Neuron (in vitro differentiated cells): ENCODE results near the gene DCAF6.

Experiments used
- H2AFZ ChIP-seq: one replicate; pipeline ENCODE4 v1.6.1; 2013; ENCODE audit warnings: low read depth, mild to moderate bottlenecking, inconsistent platforms, low read length, moderate library complexity
- H3K27me3 ChIP-seq: one replicate; pipeline ENCODE4 v1.6.1; 2013; ENCODE audit warnings: low read length; ENCODE audit not compliant: insufficient read depth
- H3K36me3 ChIP-seq: one replicate; pipeline ENCODE4 v1.6.1; 2013; ENCODE audit warnings: low read length; ENCODE audit not compliant: insufficient read depth
- H3K4me1 ChIP-seq: one replicate; pipeline ENCODE4 v1.6.1; 2013; ENCODE audit warnings: low read length; ENCODE audit not compliant: insufficient read depth
- H3K4me3 ChIP-seq: 2 replicates; pipeline ENCODE4 v1.5.1; 2013; ENCODE audit warnings: mild to moderate bottlenecking, low read length, moderate library complexity
- H3K9me3 ChIP-seq: one replicate; pipeline ENCODE4 v1.6.1; 2013; ENCODE audit warnings: low read length

The DCAF6 gene

DNA sequence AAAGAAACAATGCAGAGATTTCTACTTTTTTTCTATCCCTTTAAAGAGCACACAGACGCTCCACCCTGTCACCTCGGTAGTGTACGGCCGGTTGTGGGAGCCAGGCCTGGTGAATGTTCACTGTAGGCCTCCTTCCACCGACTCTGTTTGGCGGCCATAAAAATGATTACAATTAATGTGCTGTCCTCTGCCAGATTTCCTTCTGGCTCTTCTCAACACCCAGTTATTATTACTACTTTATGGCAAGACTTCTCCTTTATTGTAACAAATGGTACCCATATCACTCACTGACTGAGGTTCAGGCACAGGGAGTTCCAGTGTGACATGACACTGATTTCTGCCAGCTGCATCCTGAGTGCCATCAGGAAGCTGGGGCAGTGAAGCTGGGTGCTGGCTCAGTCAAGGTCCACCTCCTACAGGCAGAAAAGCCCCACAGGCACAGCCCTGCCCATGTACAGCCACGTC is 162.9 kb downstream of the DCAF6 start:
- H3K4me3 ChIP-seq, result no peak overlapping the region
- no peaks in the 10 kb centered on the region for H3K4me1 ChIP-seq
- peaks cover 75% of the 10 kb centered on the region for H3K36me3 ChIP-seq
- no peak overlapping the region for H2AFZ ChIP-seq
- H3K9me3 ChIP-seq, result peaks cover 4% of the 10 kb centered on the region
- no peaks in the 10 kb centered on the region for H3K27me3 ChIP-seq

- Histone ChIP-seq H3K27me3 (no peaks in the 10 kb centered on the region), H3K9me3 (peaks cover 6% of the 10 kb centered on the region), H2AFZ (no peak overlapping the region), H3K4me1 (no peaks in the 10 kb centered on the region), H3K4me3 (no peak overlapping the region), H3K36me3 (peaks cover 76% of the 10 kb centered on the region)
Observed at GRCh38 chr1:168100315-168101002, 164.0 kb downstream of the DCAF6 start.

DNA sequence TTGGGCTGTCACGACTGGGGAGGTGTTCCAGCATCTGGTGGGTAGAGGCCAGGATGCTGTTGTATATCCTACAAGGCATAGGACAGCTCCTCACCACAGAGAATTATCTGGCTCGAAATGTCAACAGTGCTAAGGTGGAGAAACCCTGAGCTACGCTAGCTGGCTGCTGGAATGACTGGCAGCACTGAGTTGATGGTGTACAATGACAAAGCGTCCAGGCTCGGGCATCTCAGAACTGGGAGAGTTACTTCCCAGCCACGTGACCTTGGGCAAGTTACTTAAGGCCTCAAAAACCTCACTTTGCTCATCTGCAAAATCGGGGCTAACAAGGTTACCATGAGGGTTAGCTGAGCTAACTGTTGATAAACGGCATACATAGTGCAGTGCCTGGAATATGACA is 164.9 kb downstream of the DCAF6 start:
- Histone ChIP-seq H3K36me3 (peaks cover 69% of the 10 kb centered on the region), H2AFZ (no peak overlapping the region), H3K27me3 (no peaks in the 10 kb centered on the region), H3K4me3 (no peak overlapping the region), H3K4me1 (no peaks in the 10 kb centered on the region), H3K9me3 (peaks cover 6% of the 10 kb centered on the region)

- Histone ChIP-seq H3K27me3 (no peaks in the 10 kb centered on the region), H3K4me3 (no peak overlapping the region), H3K36me3 (peaks cover 58% of the 10 kb centered on the region), H3K9me3 (peaks cover 3% of the 10 kb centered on the region), H2AFZ (no peak overlapping the region), H3K4me1 (no peaks in the 10 kb centered on the region)
Observed at GRCh38 chr1:168102487-168102886, 166.0 kb downstream of the DCAF6 start.

DNA sequence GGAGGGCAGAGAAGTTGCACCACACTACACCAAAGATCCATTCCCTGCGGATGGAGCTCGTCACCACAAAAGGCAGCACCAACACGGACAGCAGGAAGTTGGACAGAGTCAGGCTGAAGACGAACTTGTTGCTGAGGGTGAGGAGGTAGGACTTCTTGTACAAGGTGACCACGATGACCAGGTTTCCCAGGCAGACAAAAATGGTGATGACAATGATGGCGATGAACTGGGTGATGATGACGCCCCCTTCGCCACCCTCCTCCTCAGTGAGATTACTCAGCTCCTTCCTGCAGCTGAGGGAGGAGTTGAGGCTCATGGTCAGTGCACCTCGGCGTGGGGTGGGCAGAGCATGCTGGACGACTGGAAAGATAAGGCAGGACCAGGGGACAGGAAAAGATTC is 168.1 kb downstream of the DCAF6 start:
- Histone ChIP-seq H3K9me3 (peaks cover 4% of the 10 kb centered on the region), H3K27me3 (no peaks in the 10 kb centered on the region), H3K36me3 (peaks cover 43% of the 10 kb centered on the region), H3K4me1 (no peaks in the 10 kb centered on the region), H2AFZ (no peak overlapping the region), H3K4me3 (no peak overlapping the region)

- no peak overlapping the region for H2AFZ ChIP-seq
- peaks cover 38% of the 10 kb centered on the region for H3K36me3 ChIP-seq
- H3K9me3 ChIP-seq, result peaks cover 4% of the 10 kb centered on the region
- H3K4me1 ChIP-seq, result no peaks in the 10 kb centered on the region
- no peak overlapping the region for H3K4me3 ChIP-seq
- no peaks in the 10 kb centered on the region for H3K27me3 ChIP-seq
Observed at GRCh38 chr1:168105846-168106245, 169.4 kb downstream of the DCAF6 start.

GRCh38 chr1:168106274-168106673 is 169.8 kb downstream of the DCAF6 start:
- H3K27me3 ChIP-seq, result no peaks in the 10 kb centered on the region
- peaks cover 6% of the 10 kb centered on the region for H3K9me3 ChIP-seq
- no peak overlapping the region for H2AFZ ChIP-seq
- no peaks in the 10 kb centered on the region for H3K4me1 ChIP-seq
- H3K4me3 ChIP-seq, result no peak overlapping the region
- H3K36me3 ChIP-seq, result peaks cover 39% of the 10 kb centered on the region

DNA sequence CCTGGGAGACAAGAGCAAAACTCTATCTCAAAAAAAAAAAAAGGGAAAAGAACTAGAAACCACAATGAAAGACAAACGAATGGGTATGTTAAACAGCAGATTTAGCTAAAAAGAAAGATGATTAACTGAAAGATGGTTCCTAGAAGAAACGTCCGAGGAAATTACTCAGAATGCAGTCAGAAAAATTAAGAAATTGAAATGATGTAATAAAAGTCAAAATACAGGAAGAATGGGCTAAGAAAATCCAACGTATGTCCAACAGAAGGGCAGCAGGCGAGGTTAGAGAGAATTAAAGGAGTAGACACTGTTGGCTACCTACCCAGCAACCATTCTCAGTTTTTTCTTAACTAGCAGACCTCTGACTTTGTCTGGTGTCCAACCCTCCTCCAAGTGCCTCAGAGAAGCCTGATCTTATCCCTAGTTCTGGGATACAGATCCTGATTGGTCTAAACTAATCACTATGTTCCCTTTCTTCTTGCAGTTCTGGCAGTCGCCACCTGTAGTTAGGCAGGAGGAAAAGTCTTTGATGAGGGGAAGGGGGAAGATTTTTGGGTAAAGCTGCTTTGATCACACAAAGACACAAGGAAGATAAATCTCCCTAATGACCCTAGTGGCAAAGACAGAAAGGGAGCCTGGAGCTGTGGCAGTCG is 174.5 kb downstream of the DCAF6 start:
- H3K4me3 ChIP-seq, result no peak overlapping the region

GRCh38 chr1:168112673-168113305 is 176.3 kb downstream of the DCAF6 start:
- H3K9me3 ChIP-seq, result peaks cover 14% of the 10 kb centered on the region
- no peaks in the 10 kb centered on the region for H3K4me1 ChIP-seq
- no peaks in the 10 kb centered on the region for H3K27me3 ChIP-seq
- H3K4me3 ChIP-seq, result no peak overlapping the region
- no peak overlapping the region for H2AFZ ChIP-seq
- peaks cover 36% of the 10 kb centered on the region for H3K36me3 ChIP-seq

More for the DNA sequence above, 174.5 kb downstream of the DCAF6 start:
- H3K4me1 ChIP-seq, result no peaks in the 10 kb centered on the region
- H3K9me3 ChIP-seq, result peaks cover 9% of the 10 kb centered on the region
- H3K36me3 ChIP-seq, result peaks cover 21% of the 10 kb centered on the region
- H3K27me3 ChIP-seq, result no peaks in the 10 kb centered on the region
- H2AFZ ChIP-seq, result no peak overlapping the region

DNA sequence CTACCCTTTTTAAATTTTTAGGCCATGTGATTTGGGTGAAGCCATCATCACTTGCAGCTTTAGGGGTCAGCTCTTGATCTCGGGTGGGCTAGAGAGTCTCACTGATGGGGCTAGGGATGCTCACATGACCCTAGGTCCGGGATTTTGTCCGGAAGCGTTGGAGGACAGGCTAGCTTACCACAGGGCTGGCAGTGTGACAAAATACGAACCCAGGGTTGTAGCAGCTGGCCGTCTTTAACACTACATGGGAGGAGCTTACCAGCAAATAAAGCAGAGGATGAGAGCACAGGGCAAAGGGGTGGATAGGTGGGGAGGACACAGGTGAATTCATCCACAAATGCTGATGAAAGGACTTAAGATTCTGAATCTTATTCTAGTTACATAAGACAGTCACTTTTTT is 178.4 kb downstream of the DCAF6 start:
- H3K9me3 ChIP-seq, result peaks cover 21% of the 10 kb centered on the region
- H3K36me3 ChIP-seq, result peaks cover 43% of the 10 kb centered on the region
- no peak overlapping the region for H3K4me3 ChIP-seq
- H3K27me3 ChIP-seq, result no peaks in the 10 kb centered on the region
- no peaks in the 10 kb centered on the region for H3K4me1 ChIP-seq
- H2AFZ ChIP-seq, result no peak overlapping the region

GRCh38 chr1:168116327-168116799 is 179.9 kb downstream of the DCAF6 start:
- Histone ChIP-seq H3K4me3 (no peak overlapping the region), H3K4me1 (no peaks in the 10 kb centered on the region), H3K27me3 (no peaks in the 10 kb centered on the region), H2AFZ (no peak overlapping the region), H3K9me3 (peaks cover 21% of the 10 kb centered on the region), H3K36me3 (peaks cover 38% of the 10 kb centered on the region)

DNA sequence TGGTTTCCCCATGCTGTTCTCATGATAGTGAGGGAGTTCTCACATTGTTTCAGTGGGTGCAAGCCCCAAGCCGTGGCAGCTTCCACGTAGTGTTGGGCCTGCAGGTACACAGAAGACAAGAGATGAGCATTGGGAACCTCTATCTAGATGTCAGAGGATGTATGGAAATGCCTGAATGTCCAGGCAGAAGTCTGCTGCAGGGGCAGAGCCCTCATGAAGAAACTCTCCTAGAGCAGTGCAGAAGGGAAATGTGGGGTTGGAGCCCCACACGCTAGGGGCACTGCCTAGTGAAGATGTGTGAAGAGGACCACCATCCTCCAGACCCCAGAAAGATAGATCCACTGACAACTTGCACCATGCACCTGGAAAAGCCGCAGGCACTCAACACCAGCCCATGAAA is 183.3 kb downstream of the DCAF6 start:
- Histone ChIP-seq H3K4me1 (no peaks in the 10 kb centered on the region), H3K4me3 (no peak overlapping the region), H3K27me3 (no peaks in the 10 kb centered on the region), H3K36me3 (peaks cover 46% of the 10 kb centered on the region), H2AFZ (no peak overlapping the region), H3K9me3 (peaks cover 19% of the 10 kb centered on the region)

GRCh38 chr1:168121401-168122011 is 185.0 kb downstream of the DCAF6 start:
- Histone ChIP-seq H2AFZ (no peak overlapping the region), H3K27me3 (no peaks in the 10 kb centered on the region), H3K36me3 (peaks cover 45% of the 10 kb centered on the region), H3K9me3 (peaks cover 18% of the 10 kb centered on the region), H3K4me1 (no peaks in the 10 kb centered on the region), H3K4me3 (no peak overlapping the region)
